HEK293 (cell line): ENCODE measurements around the gene KCNAB1.
A peak's percentile ranks its signal among the peaks of the same experiment; 100 is the strongest.

Experiments used
- CTCF ChIP-seq: fragments of 450-650 bp; formaldehyde crosslinking; IDR thresholded peaks from 2 replicates; pipeline ENCODE4 v1.5.1; 2016; ENCODE audit warnings: missing biosample characterization, missing genetic modification characterization
- HOXA7 ChIP-seq: sonication (generic); formaldehyde crosslinking; IDR thresholded peaks from 2 replicates; pipeline ENCODE4 v1.8.1; 2022; ENCODE audit warnings: missing genetic modification reagents, borderline replicate concordance
- HOXD13 ChIP-seq: sonication (generic); formaldehyde crosslinking; IDR thresholded peaks from 2 replicates; pipeline ENCODE4 v1.8.0; 2022; ENCODE audit warnings: missing genetic modification reagents, borderline replicate concordance
- MZF1 ChIP-seq: fragments of 450-650 bp; formaldehyde crosslinking; IDR thresholded peaks from 2 replicates; pipeline ENCODE4 v1.5.1; 2017; ENCODE audit warnings: missing biosample characterization, missing genetic modification characterization, borderline replicate concordance
- PRDM2 ChIP-seq: fragments of 450-650 bp; formaldehyde crosslinking; IDR thresholded peaks from 2 replicates; pipeline ENCODE4 v1.5.1; 2016; ENCODE audit warnings: missing biosample characterization, missing genetic modification characterization, borderline replicate concordance
- PRDM6 ChIP-seq: fragments of 450-650 bp; formaldehyde crosslinking; IDR thresholded peaks from 2 replicates; pipeline ENCODE4 v1.5.1; 2017; ENCODE audit warnings: missing biosample characterization, missing genetic modification characterization
- SCRT1 ChIP-seq: fragments of 450-650 bp; formaldehyde crosslinking; IDR thresholded peaks from 2 replicates; pipeline ENCODE4 v1.5.1; 2016; ENCODE audit warnings: missing biosample characterization, missing genetic modification characterization, borderline replicate concordance
- SP3 ChIP-seq: fragments of 450-650 bp; formaldehyde crosslinking; IDR thresholded peaks from 2 replicates; pipeline ENCODE4 v1.5.1; 2016; ENCODE audit warnings: missing biosample characterization, missing genetic modification characterization
- ZBTB17 ChIP-seq: fragments of 450-650 bp; formaldehyde crosslinking; IDR thresholded peaks from 2 replicates; pipeline ENCODE4 v1.5.1; 2016; ENCODE audit warnings: missing biosample characterization, missing genetic modification characterization
- ZBTB44 ChIP-seq: fragments of 450-650 bp; IDR thresholded peaks from 2 replicates; pipeline ENCODE4 v1.5.1; 2018; ENCODE audit warnings: missing biosample characterization, mild to moderate bottlenecking, missing genetic modification characterization
- ZBTB8A ChIP-seq: fragments of 450-650 bp; formaldehyde crosslinking; IDR thresholded peaks from 2 replicates; pipeline ENCODE4 v1.5.1; 2016; ENCODE audit warnings: missing biosample characterization, missing genetic modification characterization
- ZFP69B ChIP-seq: fragments of 450-650 bp; formaldehyde crosslinking; IDR thresholded peaks from 2 replicates; pipeline ENCODE4 v1.5.1; 2016; ENCODE audit warnings: missing biosample characterization, missing genetic modification characterization
- ZNF10 ChIP-seq: fragments of 450-650 bp; formaldehyde crosslinking; IDR thresholded peaks from 2 replicates; pipeline ENCODE4 v1.5.1; 2017; ENCODE audit warnings: missing biosample characterization, missing genetic modification characterization
- ZNF132 ChIP-seq: fragments of 450-650 bp; formaldehyde crosslinking; IDR thresholded peaks from 2 replicates; pipeline ENCODE4 v1.5.1; 2017; ENCODE audit warnings: missing biosample characterization, missing genetic modification characterization, borderline replicate concordance
- ZNF148 ChIP-seq: fragments of 450-650 bp; formaldehyde crosslinking; IDR thresholded peaks from 2 replicates; pipeline ENCODE4 v1.5.0; 2017; ENCODE audit warnings: missing biosample characterization, missing genetic modification characterization, borderline replicate concordance
- ZNF211 ChIP-seq: fragments of 450-650 bp; formaldehyde crosslinking; IDR thresholded peaks from 2 replicates; pipeline ENCODE4 v1.5.1; 2016; ENCODE audit warnings: low read depth, missing biosample characterization, missing genetic modification characterization
- ZNF223 ChIP-seq: fragments of 450-650 bp; formaldehyde crosslinking; IDR thresholded peaks from 2 replicates; pipeline ENCODE4 v1.5.1; 2016; ENCODE audit warnings: missing biosample characterization, missing genetic modification characterization
- ZNF354C ChIP-seq: fragments of 450-650 bp; formaldehyde crosslinking; IDR thresholded peaks from 2 replicates; pipeline ENCODE4 v1.5.1; 2016; ENCODE audit warnings: missing biosample characterization, missing genetic modification characterization, low read depth, borderline replicate concordance
- ZNF423 ChIP-seq: fragments of 450-650 bp; formaldehyde crosslinking; IDR thresholded peaks from 2 replicates; pipeline ENCODE4 v1.5.1; 2016; ENCODE audit warnings: missing biosample characterization, missing genetic modification characterization
- ZNF48 ChIP-seq: fragments of 450-650 bp; formaldehyde crosslinking; IDR thresholded peaks from 2 replicates; pipeline ENCODE4 v1.5.1; 2016; ENCODE audit warnings: missing biosample characterization, missing genetic modification characterization
- ZNF555 ChIP-seq: fragments of 450-650 bp; formaldehyde crosslinking; conservative IDR thresholded peaks from 2 replicates; pipeline ENCODE4 v1.5.1; 2017; ENCODE audit warnings: missing biosample characterization, mild to moderate bottlenecking, missing genetic modification characterization, inconsistent platforms
- ZNF701 ChIP-seq: fragments of 450-650 bp; formaldehyde crosslinking; IDR thresholded peaks from 2 replicates; pipeline ENCODE4 v1.5.1; 2016; ENCODE audit warnings: missing biosample characterization, missing genetic modification characterization
- ZNF768 ChIP-seq: fragments of 450-650 bp; formaldehyde crosslinking; IDR thresholded peaks from 2 replicates; pipeline ENCODE4 v1.5.1; 2018; ENCODE audit warnings: missing biosample characterization, mild to moderate bottlenecking, missing genetic modification characterization
- ZNF777 ChIP-seq: fragments of 450-650 bp; formaldehyde crosslinking; IDR thresholded peaks from 2 replicates; pipeline ENCODE4 v1.5.1; 2017; ENCODE audit warnings: missing biosample characterization, missing genetic modification characterization, borderline replicate concordance
- ZNF837 ChIP-seq: fragments of 450-650 bp; formaldehyde crosslinking; IDR thresholded peaks from 2 replicates; pipeline ENCODE4 v1.5.1; 2016; ENCODE audit warnings: missing biosample characterization, missing genetic modification characterization
- ZSCAN23 ChIP-seq: fragments of 450-650 bp; formaldehyde crosslinking; IDR thresholded peaks from 2 replicates; pipeline ENCODE4 v1.5.1; 2016; ENCODE audit warnings: missing biosample characterization, missing genetic modification characterization

The KCNAB1 gene

GRCh38 chr3:156535162-156535627, 414.8 kb downstream of the KCNAB1 start (continued):
- TF ChIP-seq PRDM6 (tag by site-specific recombination) (no peak), ZBTB17 (no peak), ZNF701 (tag by site-specific recombination) (no peak), ZNF223 (tag by site-specific recombination) (no peak), ZNF10 (tag by site-specific recombination) (0 out of 2 replicates have a peak, but pooled peaks have one; percentile 32), ZBTB44 (tag by site-specific recombination) (no peak), ZNF837 (tag by site-specific recombination) (no peak), HOXA7 (CRISPR knock-in tag) (no peak), ZNF768 (tag by site-specific recombination) (no peak), ZNF555 (tag by site-specific recombination) (no peak), ZBTB8A (tag by site-specific recombination) (no peak), SCRT1 (tag by site-specific recombination) (peak; percentile 63; the same call in 1 of the 2 replicates), ZSCAN23 (tag by site-specific recombination) (no peak), ZNF423 (tag by site-specific recombination) (no peak), SP3 (no peak), ZNF354C (no peak), PRDM2 (tag by site-specific recombination) (no peak), HOXD13 (CRISPR knock-in tag) (no peak), ZNF777 (tag by site-specific recombination) (no peak), ZFP69B (tag by site-specific recombination) (no peak), MZF1 (tag by site-specific recombination) (no peak), ZNF148 (no peak), CTCF (tag by site-specific recombination) (no peak), ZNF48 (tag by site-specific recombination) (no peak), ZNF132 (tag by site-specific recombination) (no peak), ZNF211 (tag by site-specific recombination) (no peak)
